ENCODE measurements around the gene LSP1.

Gene LSP1

GRCh38 chr11:1920128-1920908 is 67.4 kb downstream of the LSP1 start:
- H3K4me3 ChIP-seq (ENCODE audit: low read depth, low read length): no peak overlapping the region
- DNase-seq (ENCODE audit: low read depth, low spot score): no peak
- TF ChIP-seq CTCF (IDR thresholded peaks at IDR 0.05; ENCODE audit: low read depth, low read length): no peak
- in situ Hi-C loops (cut with HindIII; ENCODE audit: low sequenced_read_pairs): no loop called here

GRCh38 chr11:1920909-1921573 is 68.2 kb downstream of the LSP1 start:
- no peak for DNase-seq (ENCODE audit: low read depth, low spot score)
- in situ Hi-C loops (cut with HindIII; ENCODE audit: low sequenced_read_pairs): no loop called here
- no peak for TF ChIP-seq CTCF (IDR thresholded peaks at IDR 0.05; ENCODE audit: low read depth, low read length)
- H3K4me3 ChIP-seq (ENCODE audit: low read depth, low read length): no peak overlapping the region

GRCh38 chr11:1921574-1922141 is 68.8 kb downstream of the LSP1 start:
- no peak overlapping the region for H3K4me3 ChIP-seq (ENCODE audit: low read depth, low read length)
- DNase-seq (ENCODE audit: low read depth, low spot score): no peak
- no peak for TF ChIP-seq CTCF (IDR thresholded peaks at IDR 0.05; ENCODE audit: low read depth, low read length)
- in situ Hi-C loops (cut with HindIII; ENCODE audit: low sequenced_read_pairs): no loop called here

GRCh38 chr11:1922481-1923081 is 69.7 kb downstream of the LSP1 start:
- no peak for TF ChIP-seq CTCF (IDR thresholded peaks at IDR 0.05; ENCODE audit: low read depth, low read length)
- DNase-seq (ENCODE audit: low read depth, low spot score): no peak
- H3K4me3 ChIP-seq (ENCODE audit: low read depth, low read length): no peak overlapping the region
- in situ Hi-C loops (cut with HindIII; ENCODE audit: low sequenced_read_pairs): no loop called here

GRCh38 chr11:1923201-1923956 is 70.5 kb downstream of the LSP1 start:
- no peak for DNase-seq (ENCODE audit: low read depth, low spot score)
- in situ Hi-C loops (cut with HindIII; ENCODE audit: low sequenced_read_pairs): no loop called here
- no peak overlapping the region for H3K4me3 ChIP-seq (ENCODE audit: low read depth, low read length)
- TF ChIP-seq CTCF (IDR thresholded peaks at IDR 0.05; ENCODE audit: low read depth, low read length): no peak

- TF ChIP-seq CTCF (IDR thresholded peaks at IDR 0.05; ENCODE audit: low read depth, low read length): no peak
- no peak overlapping the region for H3K4me3 ChIP-seq (ENCODE audit: low read depth, low read length)
- in situ Hi-C loops (cut with HindIII; ENCODE audit: low sequenced_read_pairs): no loop called here
- DNase-seq (ENCODE audit: low read depth, low spot score): no peak
Measured at GRCh38 chr11:1924181-1924580, 71.3 kb downstream of the LSP1 start.

Data from astrocyte of the spinal cord (primary cell).